WTC11 (cell line): ENCODE measurements around the gene KCTD1. TPM values are rescaled to one million over a fixed set of nuclear protein-coding genes. Genes with fewer than 3 reads are reported as not detected.

Experiments used
- ATAC-seq: fragments of 200-7000 bp; cut with Tn5 transposase; 2 replicates; pipeline ENCODE4 v1.10.0; 2021; ENCODE audit warnings: mild to moderate bottlenecking, moderate library complexity
- CTCF ChIA-PET: fragments of 300-600 bp; sonication (Branson Sonifier 250); formaldehyde crosslinking; loops from one replicate; lab custom pipeline; 2021; ENCODE audit warnings: antibody characterized with exemption; lab: Charles Lee
- POLR2A ChIA-PET: fragments of 350-600 bp; sonication (Branson Sonifier 250); formaldehyde crosslinking; loops from one replicate; lab custom pipeline; 2021; ENCODE audit warnings: antibody characterized with exemption; lab: Charles Lee
- DNase-seq: peaks from one replicate; pipeline ENCODE4 v3.0.0; 2021; ENCODE audit warnings: low spot score
- H3K27ac Mint-ChIP-seq: 2 replicates; pipeline ENCODE4 v1.8.0; 2021; ENCODE audit warnings: mixed read lengths
- H3K27me3 Mint-ChIP-seq: 2 replicates; pipeline ENCODE4 v1.8.0; 2021; ENCODE audit warnings: low read depth, mild to moderate bottlenecking, moderate library complexity, mixed read lengths
- H3K36me3 Mint-ChIP-seq: 2 replicates; pipeline ENCODE4 v1.8.0; 2021; ENCODE audit warnings: mixed read lengths
- H3K4me1 Mint-ChIP-seq: 2 replicates; pipeline ENCODE4 v1.8.0; 2022; ENCODE audit warnings: mixed read lengths
- H3K4me3 Mint-ChIP-seq: 2 replicates; pipeline ENCODE4 v1.8.0; 2021; ENCODE audit warnings: mild to moderate bottlenecking, moderate library complexity, mixed read lengths
- H3K9me3 Mint-ChIP-seq: 2 replicates; pipeline ENCODE4 v1.8.0; 2021; ENCODE audit warnings: mixed read lengths
- EMX1 ChIP-seq: fragments of 250-450 bp; sonication (Bioruptor Pico); IDR thresholded peaks from 2 replicates; pipeline ENCODE4 v1.8.0; 2021; ENCODE audit warnings: mild to moderate bottlenecking
- FOXJ3 ChIP-seq: sonication (generic); formaldehyde crosslinking; IDR thresholded peaks from 2 replicates; pipeline ENCODE4 v1.9.0; 2021; ENCODE audit warnings: missing genetic modification reagents, mild to moderate bottlenecking, borderline replicate concordance
- RELA ChIP-seq: sonication (generic); formaldehyde crosslinking; IDR thresholded peaks from 2 replicates; pipeline ENCODE4 v1.8.1; 2022; ENCODE audit warnings: missing genetic modification reagents, mild to moderate bottlenecking, borderline replicate concordance
- RORB ChIP-seq: fragments of 250-450 bp; sonication (Bioruptor Pico); IDR thresholded peaks from 2 replicates; pipeline ENCODE4 v1.9.0; 2021; ENCODE audit warnings: mild to moderate bottlenecking
- SOX15 ChIP-seq: fragments of 250-450 bp; sonication (Bioruptor Pico); IDR thresholded peaks from 2 replicates; pipeline ENCODE4 v1.9.0; 2021; ENCODE audit warnings: mild to moderate bottlenecking
- TCF7 ChIP-seq: sonication (generic); formaldehyde crosslinking; IDR thresholded peaks from 2 replicates; pipeline ENCODE4 v1.8.0; 2022; ENCODE audit warnings: mild to moderate bottlenecking, low read depth, missing genetic modification reagents, moderate library complexity
- TEAD1 ChIP-seq: sonication (generic); formaldehyde crosslinking; IDR thresholded peaks from 2 replicates; pipeline ENCODE4 v1.8.0; 2022; ENCODE audit warnings: mild to moderate bottlenecking, missing genetic modification reagents
- TEAD4 ChIP-seq: sonication (generic); formaldehyde crosslinking; IDR thresholded peaks from 2 replicates; pipeline ENCODE4 v1.8.0; 2022; ENCODE audit warnings: mild to moderate bottlenecking, missing genetic modification reagents
- ZNF138 ChIP-seq: sonication (generic); formaldehyde crosslinking; conservative IDR thresholded peaks from 2 replicates; pipeline ENCODE4 v1.8.1; 2022; ENCODE audit warnings: mild to moderate bottlenecking, moderate library complexity, missing genetic modification reagents
- ZNF396 ChIP-seq: fragments of 250-450 bp; sonication (Bioruptor Pico); IDR thresholded peaks from 2 replicates; pipeline ENCODE4 v1.8.0; 2021; ENCODE audit warnings: mild to moderate bottlenecking, moderate library complexity, borderline replicate concordance
- total RNA-seq: library from RNA; stranded (reverse); gene quantifications from 3 replicates; pipeline ENCODE4 v1.2.3, GENCODE V29; 2021
- TF ChIP-seq, protein P1 (sequence below): sonication (generic); formaldehyde crosslinking; IDR thresholded peaks from 2 replicates; pipeline ENCODE4 v1.8.1; 2022; ENCODE audit warnings: low read depth, missing genetic modification reagents, borderline replicate concordance
- TF ChIP-seq, protein P2 (sequence below): fragments of 250-450 bp; sonication (Bioruptor Pico); conservative IDR thresholded peaks from 2 replicates; pipeline ENCODE4 v1.9.0; 2021; ENCODE audit warnings: mild to moderate bottlenecking
- TF ChIP-seq, protein P3 (sequence below): fragments of 250-450 bp; sonication (Bioruptor Pico); IDR thresholded peaks from 2 replicates; pipeline ENCODE4 v1.9.0; 2021; ENCODE audit warnings: mild to moderate bottlenecking
- TF ChIP-seq, protein P4 (sequence below): sonication (generic); formaldehyde crosslinking; IDR thresholded peaks from 2 replicates; pipeline ENCODE4 v1.8.0; 2023; ENCODE audit warnings: missing genetic modification reagents
- TF ChIP-seq, protein P5 (sequence below): sonication (generic); formaldehyde crosslinking; IDR thresholded peaks from 2 replicates; pipeline ENCODE4 v1.8.1; 2023; ENCODE audit warnings: mild to moderate bottlenecking, missing genetic modification reagents, moderate library complexity
- TF ChIP-seq, protein P6 (sequence below): sonication (generic); formaldehyde crosslinking; IDR thresholded peaks from 2 replicates; pipeline ENCODE4 v1.8.0; 2022; ENCODE audit warnings: mild to moderate bottlenecking, missing genetic modification reagents
- TF ChIP-seq, protein P7 (sequence below): sonication (generic); formaldehyde crosslinking; IDR thresholded peaks from 2 replicates; pipeline ENCODE4 v1.8.1; 2022; ENCODE audit warnings: low read depth, mild to moderate bottlenecking, moderate library complexity, missing genetic modification reagents, borderline replicate concordance
- TF ChIP-seq, protein P8 (sequence below): fragments of 250-450 bp; sonication (Bioruptor Pico); IDR thresholded peaks from 2 replicates; pipeline ENCODE4 v1.9.0; 2021; ENCODE audit warnings: mild to moderate bottlenecking, borderline replicate concordance

The KCTD1 gene
- total RNA-seq, 1 experiment from 2014 or later, result 23.3 TPM

DNA sequence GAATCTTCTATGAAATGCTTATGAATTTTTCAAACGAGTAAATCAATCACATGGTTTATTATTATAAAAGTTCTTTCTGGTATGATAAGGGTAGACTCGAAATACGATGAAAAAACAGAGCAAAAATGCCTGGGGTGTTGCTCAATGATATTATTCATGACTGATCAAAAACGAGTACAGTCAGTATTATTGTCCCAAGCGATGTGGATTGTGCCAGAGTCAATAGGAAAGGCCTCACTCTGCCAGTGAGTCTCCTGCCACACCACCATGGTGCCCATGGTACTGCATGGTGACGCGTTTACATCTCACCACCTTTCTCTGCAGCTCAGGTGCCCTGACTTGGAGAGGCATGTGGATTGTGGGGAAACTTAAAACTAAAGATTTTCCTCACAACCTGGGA is 58.5 kb downstream of the KCTD1 start (continued):
- TF ChIP-seq, protein P1, sequence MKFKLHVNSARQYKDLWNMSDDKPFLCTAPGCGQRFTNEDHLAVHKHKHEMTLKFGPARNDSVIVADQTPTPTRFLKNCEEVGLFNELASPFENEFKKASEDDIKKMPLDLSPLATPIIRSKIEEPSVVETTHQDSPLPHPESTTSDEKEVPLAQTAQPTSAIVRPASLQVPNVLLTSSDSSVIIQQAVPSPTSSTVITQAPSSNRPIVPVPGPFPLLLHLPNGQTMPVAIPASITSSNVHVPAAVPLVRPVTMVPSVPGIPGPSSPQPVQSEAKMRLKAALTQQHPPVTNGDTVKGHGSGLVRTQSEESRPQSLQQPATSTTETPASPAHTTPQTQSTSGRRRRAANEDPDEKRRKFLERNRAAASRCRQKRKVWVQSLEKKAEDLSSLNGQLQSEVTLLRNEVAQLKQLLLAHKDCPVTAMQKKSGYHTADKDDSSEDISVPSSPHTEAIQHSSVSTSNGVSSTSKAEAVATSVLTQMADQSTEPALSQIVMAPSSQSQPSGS, result no peak

DNA sequence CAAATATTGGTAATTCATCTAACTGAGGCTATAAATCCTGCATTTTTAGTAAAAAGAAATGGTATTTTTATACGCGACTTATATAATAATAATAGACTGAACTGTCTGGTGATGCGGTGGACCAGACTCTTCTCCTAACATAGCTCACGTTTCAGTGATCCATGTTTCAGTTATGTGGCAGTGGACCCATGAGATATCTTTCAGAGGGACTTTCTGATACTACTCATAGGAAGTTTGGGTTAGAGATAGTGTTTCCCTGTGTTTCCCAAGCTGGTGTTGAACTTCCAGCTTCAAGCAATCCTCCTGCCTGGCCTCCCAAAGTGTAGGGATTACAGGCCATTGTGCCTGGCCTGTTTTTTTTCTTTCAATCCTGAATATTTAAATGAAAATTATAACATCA is 59.2 kb downstream of the KCTD1 start:
- no peak for ATAC-seq
- Mint-ChIP-seq H3K4me1 (peaks cover 17% of the 10 kb centered on the region), H3K4me3 (no peak overlapping the region), H3K9me3 (0 out of 2 replicates have a peak, but pooled peaks cover 4% of the 10 kb centered on the region), H3K36me3 (no peaks in the 10 kb centered on the region; the same call in 1 of the 2 replicates), H3K27ac (no peak overlapping the region), H3K27me3 (no peaks in the 10 kb centered on the region)
- POLR2A ChIA-PET, result no interaction called here
- no peak for DNase-seq
- CTCF ChIA-PET, result interaction anchor here (1.5 kb wide), 1 partner anchor 20 kb away, joined by 5 read pairs; no protein-coding TSS in a partner anchor
- TF ChIP-seq FOXJ3 (no peak), RELA (CRISPR knock-in tag) (no peak)
- TF ChIP-seq, protein P2, sequence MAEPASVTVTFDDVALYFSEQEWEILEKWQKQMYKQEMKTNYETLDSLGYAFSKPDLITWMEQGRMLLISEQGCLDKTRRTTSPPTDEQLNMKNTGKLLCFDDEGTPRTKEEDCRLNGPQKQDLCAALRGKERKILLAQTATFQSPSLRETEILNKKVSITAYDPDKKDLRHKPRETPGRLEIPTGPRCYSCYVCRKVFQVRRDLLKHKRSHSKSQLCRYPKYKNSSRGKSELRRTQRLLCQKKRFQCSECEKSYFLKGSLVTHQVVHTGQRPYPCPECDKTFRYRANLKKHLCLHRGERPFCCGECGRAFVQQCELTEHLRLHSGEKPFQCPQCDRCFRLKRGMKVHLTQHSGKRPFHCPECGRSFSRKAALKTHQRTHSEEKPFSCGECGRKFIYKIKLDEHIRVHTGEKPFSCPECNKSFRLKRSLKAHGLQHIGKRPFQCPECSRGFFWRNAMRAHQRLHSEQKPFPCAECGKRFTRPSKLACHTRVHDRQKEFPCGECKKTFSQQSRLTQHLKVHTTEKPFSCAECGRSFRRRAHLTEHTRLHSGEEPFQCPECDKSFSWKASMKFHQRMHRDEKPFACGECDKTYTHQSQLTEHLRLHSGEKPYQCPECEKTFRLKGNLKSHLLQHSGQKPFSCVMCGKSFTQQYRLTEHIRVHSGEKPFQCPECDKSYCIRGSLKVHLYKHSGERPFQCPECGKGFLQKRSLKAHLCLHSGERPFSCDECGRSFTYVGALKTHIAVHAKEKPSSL (CRISPR knock-in tag), result no peak
- TF ChIP-seq, protein P3, sequence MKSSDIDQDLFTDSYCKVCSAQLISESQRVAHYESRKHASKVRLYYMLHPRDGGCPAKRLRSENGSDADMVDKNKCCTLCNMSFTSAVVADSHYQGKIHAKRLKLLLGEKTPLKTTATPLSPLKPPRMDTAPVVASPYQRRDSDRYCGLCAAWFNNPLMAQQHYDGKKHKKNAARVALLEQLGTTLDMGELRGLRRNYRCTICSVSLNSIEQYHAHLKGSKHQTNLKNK, result no peak
- TF ChIP-seq, protein P4, sequence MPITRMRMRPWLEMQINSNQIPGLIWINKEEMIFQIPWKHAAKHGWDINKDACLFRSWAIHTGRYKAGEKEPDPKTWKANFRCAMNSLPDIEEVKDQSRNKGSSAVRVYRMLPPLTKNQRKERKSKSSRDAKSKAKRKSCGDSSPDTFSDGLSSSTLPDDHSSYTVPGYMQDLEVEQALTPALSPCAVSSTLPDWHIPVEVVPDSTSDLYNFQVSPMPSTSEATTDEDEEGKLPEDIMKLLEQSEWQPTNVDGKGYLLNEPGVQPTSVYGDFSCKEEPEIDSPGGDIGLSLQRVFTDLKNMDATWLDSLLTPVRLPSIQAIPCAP, result no peak

DNA sequence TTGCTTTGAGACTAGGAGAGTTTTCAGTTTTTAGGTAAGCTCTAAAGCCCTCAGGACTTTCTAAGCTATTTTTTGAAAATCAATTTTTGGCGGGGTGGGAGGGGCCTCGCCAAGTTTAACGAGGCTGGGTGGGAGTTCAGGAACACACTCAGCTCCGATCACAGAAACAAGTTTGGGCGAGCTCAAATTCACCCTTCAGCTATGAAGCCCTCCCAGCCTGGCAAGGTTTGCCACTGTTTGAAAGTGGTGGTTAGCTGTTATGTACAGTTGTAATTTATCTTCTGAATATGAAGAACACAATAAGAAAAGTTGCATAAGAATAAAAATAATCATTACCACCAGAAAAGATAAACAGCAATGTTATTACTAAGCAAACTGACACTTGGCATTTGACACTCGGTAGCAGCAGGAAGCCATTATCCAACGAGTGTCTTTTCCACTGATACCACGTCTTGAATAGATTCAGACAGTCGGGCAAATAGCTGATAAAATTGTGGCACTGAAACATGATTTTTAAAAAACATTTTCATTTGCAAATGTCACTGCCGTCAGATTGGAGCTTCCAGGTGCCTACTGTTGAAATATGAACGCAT is 59.8 kb downstream of the KCTD1 start:
- no peak for DNase-seq
- Mint-ChIP-seq H3K27me3 (no peaks in the 10 kb centered on the region), H3K4me3 (no peak overlapping the region), H3K36me3 (no peaks in the 10 kb centered on the region; the same call in 1 of the 2 replicates), H3K9me3 (0 out of 2 replicates have a peak, but pooled peaks cover 4% of the 10 kb centered on the region), H3K4me1 (peaks cover 23% of the 10 kb centered on the region), H3K27ac (no peak overlapping the region)
- ATAC-seq, result no peak
- POLR2A ChIA-PET, result no interaction called here
- CTCF ChIA-PET, result interaction anchor here (0.7 to 1.5 kb wide), 2 partner anchors 20 to 1475 kb away, joined by 3 to 5 read pairs; no protein-coding TSS in a partner anchor
- no peak for TF ChIP-seq RORB (CRISPR knock-in tag)
- no peak for TF ChIP-seq EMX1 (CRISPR knock-in tag)
- TF ChIP-seq, protein P5, sequence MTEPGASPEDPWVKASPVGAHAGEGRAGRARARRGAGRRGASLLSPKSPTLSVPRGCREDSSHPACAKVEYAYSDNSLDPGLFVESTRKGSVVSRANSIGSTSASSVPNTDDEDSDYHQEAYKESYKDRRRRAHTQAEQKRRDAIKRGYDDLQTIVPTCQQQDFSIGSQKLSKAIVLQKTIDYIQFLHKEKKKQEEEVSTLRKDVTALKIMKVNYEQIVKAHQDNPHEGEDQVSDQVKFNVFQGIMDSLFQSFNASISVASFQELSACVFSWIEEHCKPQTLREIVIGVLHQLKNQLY (CRISPR knock-in tag), result no peak
- TF ChIP-seq ZNF396 (CRISPR knock-in tag), result no peak
- TF ChIP-seq, protein P6, sequence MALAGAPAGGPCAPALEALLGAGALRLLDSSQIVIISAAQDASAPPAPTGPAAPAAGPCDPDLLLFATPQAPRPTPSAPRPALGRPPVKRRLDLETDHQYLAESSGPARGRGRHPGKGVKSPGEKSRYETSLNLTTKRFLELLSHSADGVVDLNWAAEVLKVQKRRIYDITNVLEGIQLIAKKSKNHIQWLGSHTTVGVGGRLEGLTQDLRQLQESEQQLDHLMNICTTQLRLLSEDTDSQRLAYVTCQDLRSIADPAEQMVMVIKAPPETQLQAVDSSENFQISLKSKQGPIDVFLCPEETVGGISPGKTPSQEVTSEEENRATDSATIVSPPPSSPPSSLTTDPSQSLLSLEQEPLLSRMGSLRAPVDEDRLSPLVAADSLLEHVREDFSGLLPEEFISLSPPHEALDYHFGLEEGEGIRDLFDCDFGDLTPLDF (CRISPR knock-in tag), result no peak
- TF ChIP-seq TEAD1 (CRISPR knock-in tag), result no peak
- TF ChIP-seq TCF7, result no peak
- TF ChIP-seq, protein P7, sequence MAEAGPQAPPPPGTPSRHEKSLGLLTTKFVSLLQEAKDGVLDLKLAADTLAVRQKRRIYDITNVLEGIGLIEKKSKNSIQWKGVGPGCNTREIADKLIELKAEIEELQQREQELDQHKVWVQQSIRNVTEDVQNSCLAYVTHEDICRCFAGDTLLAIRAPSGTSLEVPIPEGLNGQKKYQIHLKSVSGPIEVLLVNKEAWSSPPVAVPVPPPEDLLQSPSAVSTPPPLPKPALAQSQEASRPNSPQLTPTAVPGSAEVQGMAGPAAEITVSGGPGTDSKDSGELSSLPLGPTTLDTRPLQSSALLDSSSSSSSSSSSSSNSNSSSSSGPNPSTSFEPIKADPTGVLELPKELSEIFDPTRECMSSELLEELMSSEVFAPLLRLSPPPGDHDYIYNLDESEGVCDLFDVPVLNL (CRISPR knock-in tag), result no peak
- no peak for TF ChIP-seq RELA (CRISPR knock-in tag)
- no peak for TF ChIP-seq TEAD4
- no peak for TF ChIP-seq SOX15 (CRISPR knock-in tag)
- TF ChIP-seq FOXJ3, result no peak
- no peak for TF ChIP-seq ZNF138 (CRISPR knock-in tag)
- TF ChIP-seq, protein P8, sequence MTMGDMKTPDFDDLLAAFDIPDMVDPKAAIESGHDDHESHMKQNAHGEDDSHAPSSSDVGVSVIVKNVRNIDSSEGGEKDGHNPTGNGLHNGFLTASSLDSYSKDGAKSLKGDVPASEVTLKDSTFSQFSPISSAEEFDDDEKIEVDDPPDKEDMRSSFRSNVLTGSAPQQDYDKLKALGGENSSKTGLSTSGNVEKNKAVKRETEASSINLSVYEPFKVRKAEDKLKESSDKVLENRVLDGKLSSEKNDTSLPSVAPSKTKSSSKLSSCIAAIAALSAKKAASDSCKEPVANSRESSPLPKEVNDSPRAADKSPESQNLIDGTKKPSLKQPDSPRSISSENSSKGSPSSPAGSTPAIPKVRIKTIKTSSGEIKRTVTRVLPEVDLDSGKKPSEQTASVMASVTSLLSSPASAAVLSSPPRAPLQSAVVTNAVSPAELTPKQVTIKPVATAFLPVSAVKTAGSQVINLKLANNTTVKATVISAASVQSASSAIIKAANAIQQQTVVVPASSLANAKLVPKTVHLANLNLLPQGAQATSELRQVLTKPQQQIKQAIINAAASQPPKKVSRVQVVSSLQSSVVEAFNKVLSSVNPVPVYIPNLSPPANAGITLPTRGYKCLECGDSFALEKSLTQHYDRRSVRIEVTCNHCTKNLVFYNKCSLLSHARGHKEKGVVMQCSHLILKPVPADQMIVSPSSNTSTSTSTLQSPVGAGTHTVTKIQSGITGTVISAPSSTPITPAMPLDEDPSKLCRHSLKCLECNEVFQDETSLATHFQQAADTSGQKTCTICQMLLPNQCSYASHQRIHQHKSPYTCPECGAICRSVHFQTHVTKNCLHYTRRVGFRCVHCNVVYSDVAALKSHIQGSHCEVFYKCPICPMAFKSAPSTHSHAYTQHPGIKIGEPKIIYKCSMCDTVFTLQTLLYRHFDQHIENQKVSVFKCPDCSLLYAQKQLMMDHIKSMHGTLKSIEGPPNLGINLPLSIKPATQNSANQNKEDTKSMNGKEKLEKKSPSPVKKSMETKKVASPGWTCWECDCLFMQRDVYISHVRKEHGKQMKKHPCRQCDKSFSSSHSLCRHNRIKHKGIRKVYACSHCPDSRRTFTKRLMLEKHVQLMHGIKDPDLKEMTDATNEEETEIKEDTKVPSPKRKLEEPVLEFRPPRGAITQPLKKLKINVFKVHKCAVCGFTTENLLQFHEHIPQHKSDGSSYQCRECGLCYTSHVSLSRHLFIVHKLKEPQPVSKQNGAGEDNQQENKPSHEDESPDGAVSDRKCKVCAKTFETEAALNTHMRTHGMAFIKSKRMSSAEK (CRISPR knock-in tag), result no peak
